ENCODE data around the gene POFUT1. TPM values are rescaled to one million over a fixed set of nuclear protein-coding genes. Genes with fewer than 3 reads are reported as not detected.
"Not testable (repeated sequence)": the region's sequence is repeated elsewhere in the genome, so short reads cannot be mapped to it uniquely, and the experiment has no call there.

The POFUT1 gene
- total and polyA plus RNA-seq, 2 donors (not counting 3 experiments of a cell fraction or from before 2014, with no cell fraction given) = 29.0 to 51.4 TPM

GRCh38 chr20:32168184-32168910 lies 39.3 kb upstream of the POFUT1 start:
- Histone ChIP-seq H3K79me2 (ENCODE audit: control insufficient read depth, insufficient read depth, low read length) (no peaks in the 10 kb centered on the region), H4K20me1 (replicated peaks; ENCODE audit: control insufficient read depth, extremely low read depth, insufficient read depth, low read length) (no peaks in the 10 kb centered on the region), H3K27me3 (ENCODE audit: control insufficient read depth in 2 of 2, insufficient read depth in 2 of 2, low read length in 2 of 2) (no peaks in the 10 kb centered on the region), H3K9ac (replicated peaks; ENCODE audit: extremely low read depth, insufficient read depth, low read length) (no peak overlapping the region), H3K4me1 (ENCODE audit: control insufficient read depth, extremely low read depth, insufficient read depth, low read length) (no peaks in the 10 kb centered on the region), H3K9me1 (replicated peaks; ENCODE audit: control insufficient read depth, extremely low read depth, insufficient read depth, low read length) (no peaks in the 10 kb centered on the region), H3K4me3 (replicated peaks in 1 of 3; ENCODE audit: insufficient read depth in 1 of 3, low read depth in 1 of 3, low read length in 3 of 3) (no peak overlapping the region), H3K4me2 (ENCODE audit: insufficient read depth, low read length) (no peak overlapping the region), H3K9me3 (replicated peaks; ENCODE audit: control insufficient read depth, insufficient read depth, low read length) (no peaks in the 10 kb centered on the region), H3K36me3 (ENCODE audit: control insufficient read depth in 2 of 2, extremely low read depth in 1 of 2, insufficient read depth in 2 of 2, low read length in 2 of 2) (peaks cover 9 to 14% of the 10 kb centered on the region in 2 experiments), H3K27ac (ENCODE audit: insufficient read depth, low read depth, low read length) (no peak overlapping the region), H2AFZ (ENCODE audit: low read depth, low read length) (no peak overlapping the region)
- FAIRE-seq = no peak
- ChIA-PET POLR2A (interaction anchor here (0.7 to 0.8 kb wide), 2 partner anchors 191 to 571 kb away, joined by 3 to 4 read pairs; no protein-coding TSS in a partner anchor), CTCF (interaction anchor here (0.5 to 0.6 kb wide), 2 partner anchors 23 to 298 kb away, joined by 3 read pairs; no protein-coding TSS in a partner anchor)
- intact Hi-C loops (cut with micrococcal nuclease) = loop anchor here (10.0 kb wide), 1 partner anchor 276 kb away; no protein-coding TSS in a partner anchor
- BruUV-seq (replicated peaks) = no TSS peak
- peak; percentile 30 for DNase-seq (ENCODE audit: low read depth, low spot score)
- TF ChIP-seq EZH2 (IDR thresholded peaks at IDR 0.05; ENCODE audit: borderline replicate concordance, low read depth, low read length, severe bottlenecking) (no peak), FOS (IDR thresholded peaks at IDR 0.05; ENCODE audit: borderline replicate concordance, insufficient read depth, low read length) (no peak), JUN (IDR thresholded peaks at IDR 0.05; ENCODE audit: borderline replicate concordance, insufficient read depth, insufficient read length, low read depth) (no peak), MAX (IDR thresholded peaks at IDR 0.05; ENCODE audit: insufficient read depth, insufficient read length) (no peak), GATA2 (IDR thresholded peaks at IDR 0.05; ENCODE audit: insufficient read depth, insufficient read length, low read depth, low read length) (no peak), POLR2AphosphoS5 (IDR thresholded peaks at IDR 0.05; ENCODE audit: insufficient read depth, low read depth, low read length) (no peak)
- dilution Hi-C loops (cut with MboI; ENCODE audit: extremely low pct_ligation_motif_present, low sequenced_read_pairs) = no loop called here

GRCh38 chr20:32177696-32178095 lies 30.0 kb upstream of the POFUT1 start:
- dilution Hi-C loops (cut with MboI; ENCODE audit: extremely low pct_ligation_motif_present, low sequenced_read_pairs); BruUV-seq (replicated peaks): not testable (repeated sequence)

More at GRCh38 chr20:32177696-32178095, 30.0 kb upstream of the POFUT1 start:
- H3K9me1 ChIP-seq (replicated peaks; ENCODE audit: control insufficient read depth, extremely low read depth, insufficient read depth, low read length); H3K27me3 ChIP-seq (ENCODE audit: control insufficient read depth in 2 of 2, insufficient read depth in 2 of 2, low read length in 2 of 2); H3K79me2 ChIP-seq (ENCODE audit: control insufficient read depth, insufficient read depth, low read length); CTCF ChIA-PET; H3K4me3 ChIP-seq (replicated peaks in 1 of 3; ENCODE audit: insufficient read depth in 1 of 3, low read depth in 1 of 3, low read length in 3 of 3); H3K9me3 ChIP-seq (replicated peaks; ENCODE audit: control insufficient read depth, insufficient read depth, low read length); H3K27ac ChIP-seq (ENCODE audit: insufficient read depth, low read depth, low read length); H4K20me1 ChIP-seq (replicated peaks; ENCODE audit: control insufficient read depth, extremely low read depth, insufficient read depth, low read length); FAIRE-seq; H3K36me3 ChIP-seq (ENCODE audit: control insufficient read depth in 2 of 2, extremely low read depth in 1 of 2, insufficient read depth in 2 of 2, low read length in 2 of 2); H3K4me2 ChIP-seq (ENCODE audit: insufficient read depth, low read length); POLR2A ChIA-PET; H3K9ac ChIP-seq (replicated peaks; ENCODE audit: extremely low read depth, insufficient read depth, low read length); DNase-seq (ENCODE audit: low read depth, low spot score); H2AFZ ChIP-seq (ENCODE audit: low read depth, low read length); H3K4me1 ChIP-seq (ENCODE audit: control insufficient read depth, extremely low read depth, insufficient read depth, low read length); intact Hi-C loops (cut with micrococcal nuclease): not testable (repeated sequence)
